ENCODE results near the gene RPS27L.

Gene RPS27L

GRCh38 chr15:63157118-63157843 lies at the start of gene RPS27L:
RPS27L (minus strand) TSS chr15:63157477; CDS start chr15:63157405, 72 bp downstream.
- peaks cover 22% of the 10 kb centered on the region for H3K4me1 Mint-ChIP-seq
- peaks cover 2% of the 10 kb centered on the region for H3K36me3 Mint-ChIP-seq
- no peaks in the 10 kb centered on the region for H3K27me3 Mint-ChIP-seq
- peak within 1 kb of the TSS; percentile 96 for H3K27ac Mint-ChIP-seq
- H3K9me3 Mint-ChIP-seq = no peaks in the 10 kb centered on the region
- peak within 1 kb of the TSS; percentile 99 for H3K4me3 Mint-ChIP-seq

GRCh38 chr15:63206079-63206478 lies 48.8 kb upstream of the RPS27L start:
- peak overlapping the region; percentile 71 for H3K27ac Mint-ChIP-seq
- H3K27me3 Mint-ChIP-seq = no peaks in the 10 kb centered on the region
- peaks cover 94% of the 10 kb centered on the region for H3K4me1 Mint-ChIP-seq
- peaks cover 42% of the 10 kb centered on the region for H3K36me3 Mint-ChIP-seq
- peak overlapping the region; percentile 6 for H3K4me3 Mint-ChIP-seq
- H3K9me3 Mint-ChIP-seq = peaks cover 4% of the 10 kb centered on the region

GRCh38 chr15:63203451-63204090 lies 46.3 kb upstream of the RPS27L start:
- Mint-ChIP-seq H3K4me3 (peak overlapping the region; percentile 71), H3K36me3 (peaks cover 39% of the 10 kb centered on the region), H3K4me1 (peaks cover 95% of the 10 kb centered on the region), H3K27ac (peak overlapping the region; percentile 90), H3K9me3 (no peaks in the 10 kb centered on the region), H3K27me3 (no peaks in the 10 kb centered on the region)

- H3K27ac Mint-ChIP-seq = peak overlapping the region; percentile 30
- peak overlapping the region; percentile 28 for H3K4me3 Mint-ChIP-seq
- no peaks in the 10 kb centered on the region for H3K9me3 Mint-ChIP-seq
- H3K36me3 Mint-ChIP-seq = peaks cover 40% of the 10 kb centered on the region
- H3K27me3 Mint-ChIP-seq = no peaks in the 10 kb centered on the region
- peaks cover 95% of the 10 kb centered on the region for H3K4me1 Mint-ChIP-seq
Observed at GRCh38 chr15:63202861-63203260, 45.6 kb upstream of the RPS27L start.

DNA sequence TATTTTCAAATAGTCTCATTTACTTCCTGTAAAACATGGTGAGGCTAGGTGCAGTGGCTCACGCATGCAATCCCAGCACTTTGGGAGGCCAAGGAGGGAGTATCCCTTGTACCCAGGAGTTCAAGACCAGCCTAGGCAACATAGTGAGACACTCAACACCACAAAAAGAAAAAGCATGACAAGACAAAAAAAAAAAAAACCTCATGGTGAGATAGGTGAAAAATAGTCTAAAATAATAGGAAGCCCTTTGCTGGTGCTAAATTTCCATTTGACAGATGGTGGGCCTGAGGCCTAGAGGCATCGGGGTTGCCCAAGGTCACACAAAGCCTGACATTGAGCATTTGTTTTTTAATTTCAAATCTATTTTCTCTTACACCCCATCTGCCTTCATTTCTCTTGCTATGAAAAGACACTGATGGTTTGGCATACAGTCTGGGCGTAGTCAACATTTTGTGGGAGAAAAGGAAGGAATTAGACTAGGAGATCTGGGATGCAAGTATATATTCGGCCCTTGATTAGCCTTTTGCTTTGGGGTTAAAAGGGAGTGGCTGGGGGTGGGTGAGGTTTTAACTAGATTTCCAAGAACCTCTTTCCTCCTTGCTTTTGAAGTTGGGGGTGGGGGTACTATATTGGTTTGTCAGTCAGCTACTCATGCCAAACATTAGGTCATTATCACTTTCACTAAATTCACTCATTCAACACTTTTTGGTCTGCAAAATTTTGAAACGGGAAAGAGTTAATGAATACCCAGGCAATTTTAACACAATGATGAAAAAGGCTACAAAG lies 43.4 kb upstream of the RPS27L start:
- Mint-ChIP-seq H3K27me3 (no peaks in the 10 kb centered on the region), H3K9me3 (no peaks in the 10 kb centered on the region), H3K36me3 (peaks cover 27% of the 10 kb centered on the region), H3K4me3 (peak overlapping the region; percentile 69), H3K27ac (peak overlapping the region; percentile 90), H3K4me1 (peaks cover 95% of the 10 kb centered on the region)

DNA sequence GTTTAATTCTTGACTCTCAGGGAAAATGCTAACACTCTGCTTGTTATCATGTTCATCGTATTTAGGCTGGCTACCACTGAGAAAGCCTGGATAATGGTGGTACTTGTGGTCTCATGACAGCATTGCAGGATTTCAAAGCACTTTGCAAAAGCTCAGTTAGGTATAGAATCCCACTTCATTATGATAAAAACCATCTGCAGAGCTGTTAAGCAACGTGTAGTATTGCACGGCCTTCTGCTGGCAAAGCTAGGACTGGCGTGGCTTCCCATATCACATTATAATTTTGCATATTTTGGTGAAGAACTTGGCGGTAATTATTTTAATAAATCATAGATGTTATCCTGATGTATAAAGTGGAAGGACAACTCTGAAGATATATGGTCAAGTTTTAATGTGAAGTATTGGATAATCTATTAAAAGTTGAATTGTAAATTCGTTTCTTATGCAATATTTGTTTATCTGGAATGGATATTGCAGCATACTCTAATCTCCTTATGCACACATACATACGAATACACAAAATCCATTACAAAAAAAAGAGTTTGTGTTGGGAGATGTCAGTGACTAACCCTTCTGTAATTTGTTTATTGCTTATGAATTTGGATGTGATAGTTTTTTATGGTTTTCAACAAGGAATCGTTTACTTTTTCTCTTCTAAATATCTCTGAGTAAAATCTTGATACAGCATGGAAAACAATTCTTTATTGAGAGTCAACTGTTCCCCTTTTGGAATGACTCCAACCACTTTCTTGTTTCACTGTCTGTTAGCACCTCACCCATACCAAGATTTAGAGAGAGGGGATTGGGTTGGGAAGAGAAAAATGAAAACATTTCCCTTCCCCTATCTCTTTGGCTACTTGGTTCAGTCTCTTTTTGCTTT lies 41.3 kb upstream of the RPS27L start:
- Mint-ChIP-seq H3K9me3 (no peaks in the 10 kb centered on the region), H3K4me3 (peak overlapping the region; percentile 49), H3K36me3 (peaks cover 36% of the 10 kb centered on the region), H3K27ac (peak overlapping the region; percentile 85), H3K27me3 (no peaks in the 10 kb centered on the region), H3K4me1 (peaks cover 94% of the 10 kb centered on the region)

- H3K4me3 Mint-ChIP-seq = peak overlapping the region; percentile 76
- peaks cover 35% of the 10 kb centered on the region for H3K36me3 Mint-ChIP-seq
- no peaks in the 10 kb centered on the region for H3K27me3 Mint-ChIP-seq
- H3K4me1 Mint-ChIP-seq = peaks cover 87% of the 10 kb centered on the region
- H3K9me3 Mint-ChIP-seq = no peaks in the 10 kb centered on the region
- peak overlapping the region; percentile 89 for H3K27ac Mint-ChIP-seq
Observed at GRCh38 chr15:63197626-63198025, 40.3 kb upstream of the RPS27L start.

- peak overlapping the region; percentile 71 for H3K27ac Mint-ChIP-seq
- H3K9me3 Mint-ChIP-seq = no peaks in the 10 kb centered on the region
- H3K4me1 Mint-ChIP-seq = peaks cover 88% of the 10 kb centered on the region
- peaks cover 35% of the 10 kb centered on the region for H3K36me3 Mint-ChIP-seq
- no peaks in the 10 kb centered on the region for H3K27me3 Mint-ChIP-seq
- peak overlapping the region; percentile 83 for H3K4me3 Mint-ChIP-seq
Observed at GRCh38 chr15:63196842-63197241, 39.6 kb upstream of the RPS27L start.

- H3K36me3 Mint-ChIP-seq = peaks cover 37% of the 10 kb centered on the region
- H3K4me1 Mint-ChIP-seq = peaks cover 80% of the 10 kb centered on the region
- no peaks in the 10 kb centered on the region for H3K27me3 Mint-ChIP-seq
- peak overlapping the region; percentile 91 for H3K27ac Mint-ChIP-seq
- peak overlapping the region; percentile 83 for H3K4me3 Mint-ChIP-seq
- H3K9me3 Mint-ChIP-seq = no peaks in the 10 kb centered on the region
Observed at GRCh38 chr15:63195569-63196015, 38.3 kb upstream of the RPS27L start.

- H3K9me3 Mint-ChIP-seq = no peaks in the 10 kb centered on the region
- peak overlapping the region; percentile 91 for H3K27ac Mint-ChIP-seq
- no peaks in the 10 kb centered on the region for H3K27me3 Mint-ChIP-seq
- peaks cover 74% of the 10 kb centered on the region for H3K4me1 Mint-ChIP-seq
- H3K4me3 Mint-ChIP-seq = peak overlapping the region; percentile 83
- peaks cover 37% of the 10 kb centered on the region for H3K36me3 Mint-ChIP-seq
Observed at GRCh38 chr15:63194880-63195568, 37.7 kb upstream of the RPS27L start.

- Mint-ChIP-seq H3K4me3 (peak overlapping the region; percentile 96), H3K4me1 (peaks cover 67% of the 10 kb centered on the region), H3K36me3 (peaks cover 37% of the 10 kb centered on the region), H3K27ac (peak overlapping the region; percentile 98), H3K9me3 (no peaks in the 10 kb centered on the region), H3K27me3 (no peaks in the 10 kb centered on the region)
Observed at GRCh38 chr15:63194302-63194701, 37.0 kb upstream of the RPS27L start.

- peak overlapping the region; percentile 96 for H3K4me3 Mint-ChIP-seq
- H3K27me3 Mint-ChIP-seq = no peaks in the 10 kb centered on the region
- H3K9me3 Mint-ChIP-seq = no peaks in the 10 kb centered on the region
- peaks cover 65% of the 10 kb centered on the region for H3K4me1 Mint-ChIP-seq
- peak overlapping the region; percentile 98 for H3K27ac Mint-ChIP-seq
- H3K36me3 Mint-ChIP-seq = peaks cover 32% of the 10 kb centered on the region
Observed at GRCh38 chr15:63192619-63193206, 35.4 kb upstream of the RPS27L start.

- Mint-ChIP-seq H3K4me3 (peak overlapping the region; percentile 96), H3K27ac (peak overlapping the region; percentile 98)
Observed at GRCh38 chr15:63191895-63192618, 34.8 kb upstream of the RPS27L start.

More at GRCh38 chr15:63191895-63192618, 34.8 kb upstream of the RPS27L start:
- Mint-ChIP-seq H3K4me1 (peaks cover 58% of the 10 kb centered on the region), H3K9me3 (no peaks in the 10 kb centered on the region), H3K36me3 (peaks cover 29% of the 10 kb centered on the region), H3K27me3 (no peaks in the 10 kb centered on the region)
